Measurements from ENCODE around the gene ELOF1.
"Not testable (repeated sequence)": the region's sequence is repeated elsewhere in the genome, so short reads cannot be mapped to it uniquely, and the experiment has no call there.

The ELOF1 gene

DNA sequence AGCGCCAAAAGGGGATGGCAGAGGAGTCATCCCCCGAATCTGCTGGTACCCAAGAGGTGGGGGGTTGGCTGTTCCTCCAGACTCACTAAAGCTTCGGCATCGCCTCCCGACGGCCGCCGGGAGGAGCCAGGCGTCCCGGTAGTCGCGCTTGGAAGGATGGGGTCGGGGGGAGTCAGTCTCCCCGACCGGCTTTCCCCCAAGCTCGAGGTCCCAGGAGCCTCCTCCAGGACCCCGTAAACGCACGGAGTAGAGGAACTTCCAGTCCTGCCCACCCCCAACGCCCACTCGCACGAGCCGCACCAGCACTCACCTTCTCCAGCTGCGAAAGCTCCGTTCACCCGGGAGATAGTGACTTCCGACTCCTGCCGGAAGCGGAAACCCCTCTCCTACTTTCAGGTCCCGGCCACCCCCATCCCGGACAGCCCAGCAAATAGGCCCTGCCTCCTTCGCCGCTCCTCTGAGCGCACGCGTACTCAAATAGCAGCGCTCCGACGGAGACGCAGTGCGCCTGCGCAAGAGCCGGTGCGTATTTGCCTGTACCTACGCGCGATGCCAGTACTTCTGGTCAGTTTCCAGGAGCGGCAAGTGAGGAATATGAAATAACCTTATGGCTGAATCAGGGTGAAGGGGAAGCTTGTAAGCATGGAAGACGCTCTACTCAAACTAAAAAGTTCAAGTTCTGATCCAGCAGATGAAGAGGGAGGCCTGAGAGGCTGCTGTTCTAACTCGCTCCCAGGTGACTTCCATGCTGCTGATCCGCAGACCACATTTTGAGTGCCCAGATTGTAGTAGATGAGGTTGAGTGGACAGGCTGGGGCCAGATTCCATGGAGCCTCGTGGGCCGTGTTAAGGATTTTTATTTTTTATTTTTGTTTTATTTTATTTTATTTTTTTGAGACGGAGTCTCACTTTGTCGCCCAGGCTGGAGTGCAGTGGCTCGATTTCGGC, at the start of gene ELOF1:
Gene ELOF1 (minus strand): TSS at position 350 of the 948 bp plus-strand sequence. CDS start 4,883 bp downstream, outside the sequence.
- peak within 1 kb of the TSS; percentile 89 for H3K9ac ChIP-seq (ENCODE audit: insufficient read length)
- no peak within 1 kb of the TSS for H3K27ac ChIP-seq
- peak within 1 kb of the TSS; percentile 99 for H3K4me3 ChIP-seq
- no peaks in the 10 kb centered on the region for H3K9me3 ChIP-seq (ENCODE audit: low read depth, low read length)
- DNase-seq (ENCODE audit: low read depth, low spot score) = peak; percentile 91
- TF ChIP-seq POLR2AphosphoS5 (IDR thresholded peaks at IDR 0.05; ENCODE audit: borderline replicate concordance, low read depth, low read length) (peak; percentile 98), FOXP2 (optimal IDR thresholded peaks at IDR 0.05; ENCODE audit: control extremely low read depth, extremely low read length, insufficient read depth) (no peak), EZH2 (IDR thresholded peaks at IDR 0.05) (no peak)
- peaks cover 4% of the 10 kb centered on the region; the same call in 1 of the 2 replicates for H3K36me3 ChIP-seq (ENCODE audit: insufficient read depth, low read length)

DNA sequence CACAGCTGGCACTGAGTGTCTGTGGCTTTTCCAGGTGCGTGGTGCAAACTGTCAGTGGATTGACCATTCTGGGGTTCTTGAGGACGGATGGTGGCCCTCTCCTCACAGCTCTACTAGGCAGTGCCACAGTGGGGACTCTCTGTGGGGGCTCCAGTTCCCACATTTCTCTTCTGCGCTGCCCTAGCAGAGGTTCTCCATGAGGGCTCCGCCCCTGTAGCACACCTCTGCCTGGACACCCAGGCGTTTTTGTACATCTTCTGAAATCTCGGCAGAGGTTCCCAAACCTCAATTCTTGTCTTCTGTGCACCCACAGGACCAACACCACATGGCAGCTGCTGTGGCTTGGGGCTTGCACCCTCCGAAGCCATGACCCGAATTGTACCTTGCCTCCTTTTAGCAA, 47.5 kb upstream of the ELOF1 start:
- Histone ChIP-seq H3K4me3 (no peak overlapping the region), H3K9me3 (ENCODE audit: low read depth, low read length) (peaks cover 6% of the 10 kb centered on the region), H3K27ac (no peak overlapping the region), H3K9ac (ENCODE audit: insufficient read length) (no peak overlapping the region), H3K36me3 (ENCODE audit: insufficient read depth, low read length) (peaks cover 53% of the 10 kb centered on the region)
- TF ChIP-seq FOXP2 (optimal IDR thresholded peaks at IDR 0.05; ENCODE audit: control extremely low read depth, extremely low read length, insufficient read depth) = no peak
- no peak for TF ChIP-seq POLR2AphosphoS5 (IDR thresholded peaks at IDR 0.05; ENCODE audit: borderline replicate concordance, low read depth, low read length)
- no peak for DNase-seq (ENCODE audit: low read depth, low spot score)

DNA sequence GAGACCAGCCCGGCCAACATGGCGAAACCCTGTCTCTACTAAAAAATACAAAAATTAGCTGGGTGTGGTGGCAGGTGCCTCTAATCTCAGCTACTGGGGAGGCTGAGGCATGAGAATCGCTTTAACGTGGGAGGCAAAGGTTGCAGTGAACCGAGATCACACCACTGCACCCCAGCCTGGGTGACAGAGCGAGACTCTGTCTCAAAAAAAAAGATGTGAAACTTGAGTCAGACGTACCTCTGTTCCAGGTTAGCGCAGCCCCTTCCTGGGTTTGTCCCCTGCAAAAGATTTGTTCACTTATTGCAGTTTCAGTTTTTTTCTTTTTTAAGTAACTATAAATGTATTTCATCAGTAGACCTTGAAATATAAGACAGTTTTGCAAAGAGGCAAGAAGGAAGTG, 40.7 kb upstream of the ELOF1 start:
- not testable (repeated sequence) for H3K4me3 ChIP-seq; H3K27ac ChIP-seq; H3K9me3 ChIP-seq (ENCODE audit: low read depth, low read length); DNase-seq (ENCODE audit: low read depth, low spot score); H3K9ac ChIP-seq (ENCODE audit: insufficient read length)
- H3K36me3 ChIP-seq (ENCODE audit: insufficient read depth, low read length) = peaks cover 45% of the 10 kb centered on the region

DNA sequence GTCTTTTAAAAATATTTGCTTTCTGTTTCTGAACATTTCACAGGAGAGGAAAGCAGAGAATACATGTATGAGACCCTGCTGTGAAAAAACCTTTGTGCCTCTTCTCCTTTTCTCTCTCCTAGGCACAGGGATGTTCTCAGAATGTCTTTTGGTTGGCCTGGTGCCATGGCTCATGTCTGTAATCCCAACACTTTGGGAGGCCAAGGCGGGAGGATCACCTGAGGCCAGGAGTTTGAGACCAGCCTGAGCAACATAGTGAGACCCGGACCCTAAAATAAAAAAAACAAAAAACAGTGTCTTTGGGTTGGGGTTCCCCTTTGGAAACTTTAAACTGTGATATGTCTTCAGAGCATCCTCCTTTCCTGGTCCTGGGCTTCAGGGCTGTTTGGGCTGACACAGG, 39.7 kb upstream of the ELOF1 start:
- DNase-seq (ENCODE audit: low read depth, low spot score) = no peak
- peaks cover 35% of the 10 kb centered on the region for H3K36me3 ChIP-seq (ENCODE audit: insufficient read depth, low read length)
- H3K27ac ChIP-seq = no peak overlapping the region
- peak overlapping the region; percentile 90 for H3K4me3 ChIP-seq
- TF ChIP-seq EZH2 (IDR thresholded peaks at IDR 0.05) (no peak), POLR2AphosphoS5 (IDR thresholded peaks at IDR 0.05; ENCODE audit: borderline replicate concordance, low read depth, low read length) (no peak), FOXP2 (optimal IDR thresholded peaks at IDR 0.05; ENCODE audit: control extremely low read depth, extremely low read length, insufficient read depth) (no peak)
- no peak overlapping the region for H3K9ac ChIP-seq (ENCODE audit: insufficient read length)
- peaks cover 3% of the 10 kb centered on the region; the same call in 1 of the 2 replicates for H3K9me3 ChIP-seq (ENCODE audit: low read depth, low read length)

DNA sequence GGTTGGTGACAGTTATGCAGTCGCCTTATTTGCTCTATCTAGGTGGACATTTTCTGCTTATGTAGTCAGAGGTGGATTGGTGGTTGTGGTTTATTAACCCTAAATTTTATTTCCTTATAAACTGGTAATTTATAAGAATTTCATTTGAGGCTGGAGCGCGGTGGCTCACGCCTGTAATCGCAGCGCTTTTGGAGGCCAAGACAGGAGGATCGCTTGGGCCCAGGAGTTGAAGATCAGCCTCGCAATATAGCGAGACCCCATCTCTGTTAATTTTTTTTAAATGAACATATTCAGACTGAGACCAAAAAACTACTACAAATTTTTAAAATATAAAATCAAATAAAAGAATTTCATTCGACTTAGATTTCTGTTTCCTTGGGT, 39.1 kb upstream of the ELOF1 start:
- Histone ChIP-seq H3K36me3 (ENCODE audit: insufficient read depth, low read length) (peaks cover 30% of the 10 kb centered on the region), H3K27ac (no peak overlapping the region), H3K9me3 (ENCODE audit: low read depth, low read length) (peaks cover 3% of the 10 kb centered on the region; the same call in 1 of the 2 replicates), H3K9ac (ENCODE audit: insufficient read length) (peak overlapping the region; percentile 95), H3K4me3 (peak overlapping the region; percentile 90)
- DNase-seq (ENCODE audit: low read depth, low spot score) = no peak
- TF ChIP-seq EZH2 (IDR thresholded peaks at IDR 0.05) = no peak
- no peak for TF ChIP-seq POLR2AphosphoS5 (IDR thresholded peaks at IDR 0.05; ENCODE audit: borderline replicate concordance, low read depth, low read length)

DNA sequence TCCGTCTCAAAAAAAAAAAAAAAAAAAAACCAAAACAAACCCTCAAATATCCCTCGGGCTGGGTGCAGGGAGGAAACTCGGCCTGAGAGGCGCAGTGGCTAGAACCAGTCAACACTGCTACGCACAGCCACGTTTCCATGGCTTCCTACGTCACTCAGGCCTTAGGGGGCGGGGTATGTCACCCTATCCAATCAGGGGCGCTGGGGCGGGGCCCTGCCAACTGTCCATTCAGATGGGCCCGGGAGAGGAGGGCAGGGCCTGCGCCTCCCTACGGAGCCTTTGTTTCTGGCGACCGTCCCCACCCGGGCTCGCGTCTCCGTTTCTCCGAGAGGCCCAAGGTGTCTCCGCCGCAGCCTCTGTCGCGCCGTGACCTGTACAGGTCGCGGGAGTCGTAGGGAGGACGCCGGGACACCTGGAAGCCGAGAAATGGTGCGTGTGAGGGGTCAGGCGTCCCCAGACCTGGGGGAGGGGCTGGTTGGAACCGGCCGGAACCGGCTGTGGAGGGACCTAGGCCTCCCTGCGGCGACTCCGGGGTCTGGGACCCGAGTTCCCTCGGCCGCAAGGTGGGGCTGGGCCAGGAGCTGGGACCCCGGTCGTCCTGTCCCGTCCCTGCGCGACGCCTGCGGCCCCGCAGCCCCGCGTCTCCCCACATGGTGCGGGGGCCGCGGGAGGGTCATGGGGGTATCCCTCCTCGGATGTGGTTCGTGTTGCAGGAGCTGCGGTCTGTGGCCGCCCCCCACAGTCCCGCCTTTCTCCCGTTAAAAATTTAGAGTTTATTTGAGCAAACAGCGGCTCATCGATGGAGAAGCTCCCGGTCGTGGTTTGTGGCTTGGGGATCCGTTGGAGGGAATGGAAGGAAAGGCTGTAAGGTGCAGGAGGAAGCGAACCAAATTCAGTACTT, 38.4 kb upstream of the ELOF1 start, which contains the start of gene ZNF627:
Gene ZNF627 (plus strand): TSS at position 282 of the 901 bp plus-strand sequence. CDS start 145 bp downstream, at position 427.
- H3K9me3 ChIP-seq (ENCODE audit: low read depth, low read length) = 0 out of 2 replicates have a peak, but pooled peaks cover 3% of the 10 kb centered on the region
- peak within 1 kb of the TSS; percentile 88 for H3K27ac ChIP-seq
- H3K36me3 ChIP-seq (ENCODE audit: insufficient read depth, low read length) = peaks cover 23% of the 10 kb centered on the region
- DNase-seq (ENCODE audit: low read depth, low spot score) = peak; percentile 76
- TF ChIP-seq FOXP2 (optimal IDR thresholded peaks at IDR 0.05; ENCODE audit: control extremely low read depth, extremely low read length, insufficient read depth) (peak; percentile 18), EZH2 (IDR thresholded peaks at IDR 0.05) (no peak), POLR2AphosphoS5 (IDR thresholded peaks at IDR 0.05; ENCODE audit: borderline replicate concordance, low read depth, low read length) (peak; percentile 99)
- H3K9ac ChIP-seq (ENCODE audit: insufficient read length) = peak within 1 kb of the TSS; percentile 95
- peak within 1 kb of the TSS; percentile 90 for H3K4me3 ChIP-seq

DNA sequence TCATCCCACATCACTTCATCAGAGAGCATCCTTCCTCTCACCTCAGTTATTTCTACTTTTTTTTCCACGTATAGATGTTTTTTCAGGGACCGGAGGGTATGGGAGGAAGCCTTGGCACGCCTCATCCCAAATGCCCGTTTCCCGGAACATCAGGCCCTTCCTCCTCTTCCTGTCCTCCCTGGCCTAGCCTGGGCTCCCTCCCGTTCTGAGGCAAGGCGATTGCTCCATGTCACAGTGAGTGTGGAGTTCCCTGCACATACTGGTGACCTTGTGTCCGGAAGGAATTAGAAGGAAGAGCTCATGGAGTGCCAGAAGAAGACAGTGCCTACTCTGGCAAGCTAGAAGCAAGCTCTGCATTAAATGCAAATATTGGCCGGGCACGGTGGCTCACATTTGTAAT, 37.1 kb upstream of the ELOF1 start:
- DNase-seq (ENCODE audit: low read depth, low spot score) = no peak
- H3K9me3 ChIP-seq (ENCODE audit: low read depth, low read length) = no peaks in the 10 kb centered on the region
- no peak overlapping the region for H3K4me3 ChIP-seq
- peaks cover 18% of the 10 kb centered on the region for H3K36me3 ChIP-seq (ENCODE audit: insufficient read depth, low read length)
- H3K9ac ChIP-seq (ENCODE audit: insufficient read length) = no peak overlapping the region
- TF ChIP-seq EZH2 (IDR thresholded peaks at IDR 0.05) = no peak
- no peak for TF ChIP-seq POLR2AphosphoS5 (IDR thresholded peaks at IDR 0.05; ENCODE audit: borderline replicate concordance, low read depth, low read length)
- no peak for TF ChIP-seq FOXP2 (optimal IDR thresholded peaks at IDR 0.05; ENCODE audit: control extremely low read depth, extremely low read length, insufficient read depth)
- no peak overlapping the region for H3K27ac ChIP-seq

DNA sequence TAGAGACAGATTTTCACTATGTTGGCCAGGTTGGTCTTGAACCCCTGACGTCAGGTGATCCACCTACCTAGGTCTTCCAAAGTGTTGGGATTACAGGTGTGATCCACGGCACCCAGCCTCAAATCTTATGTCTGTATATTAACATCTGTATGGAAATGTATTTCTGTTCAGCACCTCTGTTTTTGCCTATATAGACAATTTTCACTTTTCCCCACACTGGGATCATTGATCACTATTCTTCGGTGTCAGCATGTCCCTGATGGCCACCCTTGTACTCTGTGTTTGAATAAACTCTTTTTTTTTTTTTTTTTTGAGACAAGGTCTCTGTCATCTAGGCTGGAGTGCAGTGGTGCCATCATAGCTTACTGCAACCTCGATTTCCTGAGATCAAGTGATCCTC, 35.1 kb upstream of the ELOF1 start:
- H3K27ac ChIP-seq = no peak overlapping the region
- H3K9me3 ChIP-seq (ENCODE audit: low read depth, low read length) = no peaks in the 10 kb centered on the region
- H3K36me3 ChIP-seq (ENCODE audit: insufficient read depth, low read length) = peaks cover 5% of the 10 kb centered on the region
- H3K9ac ChIP-seq (ENCODE audit: insufficient read length) = no peak overlapping the region
- H3K4me3 ChIP-seq = no peak overlapping the region
- TF ChIP-seq EZH2 (IDR thresholded peaks at IDR 0.05) = no peak
- TF ChIP-seq POLR2AphosphoS5 (IDR thresholded peaks at IDR 0.05; ENCODE audit: borderline replicate concordance, low read depth, low read length) = no peak
- TF ChIP-seq FOXP2 (optimal IDR thresholded peaks at IDR 0.05; ENCODE audit: control extremely low read depth, extremely low read length, insufficient read depth) = no peak
- no peak for DNase-seq (ENCODE audit: low read depth, low spot score)
